Cardiac muscle cell (in vitro differentiated cells and primary cell): ENCODE measurements around the gene LDLR. TPM values are rescaled to one million over a fixed set of nuclear protein-coding genes. Genes with fewer than 3 reads are reported as not detected.

Source experiments
- DNase-seq, 2 donors: peaks; one replicate each; pipeline versions ENCODE4 v3.0.0 to v3.0.0-alpha.2; 2010 to 2017; ENCODE audit warnings: low read depth in 1 of 2, low spot score in 1 of 2
- H3K27ac ChIP-seq: fragments of 200-600 bp; sonication (generic); 2 replicates; pipeline ENCODE4 v1.5.1; 2016
- H3K27me3 ChIP-seq: fragments of 200-600 bp; sonication (generic); 2 replicates; pipeline ENCODE4 v1.6.0; 2016; ENCODE audit warnings: control low read depth
- H3K36me3 ChIP-seq: fragments of 200-600 bp; sonication (generic); 2 replicates; pipeline ENCODE4 v1.5.1; 2016; ENCODE audit warnings: control low read depth
- H3K4me1 ChIP-seq: fragments of 200-600 bp; sonication (generic); 2 replicates; pipeline ENCODE4 v1.8.1; 2017; ENCODE audit warnings: low read depth, mild to moderate bottlenecking, mixed run types
- H3K4me3 ChIP-seq: fragments of 200-600 bp; sonication (generic); 2 replicates; pipeline ENCODE4 v1.5.1; 2016; ENCODE audit warnings: mild to moderate bottlenecking
- H3K9me3 ChIP-seq: fragments of 200-600 bp; sonication (generic); 2 replicates; pipeline ENCODE4 v1.5.1; 2017; ENCODE audit warnings: low read depth, mild to moderate bottlenecking, control low read depth
- CTCF ChIP-seq: IDR thresholded peaks from 2 replicates; pipeline ENCODE4 v1.5.1; 2012; ENCODE audit warnings: low read depth, mild to moderate bottlenecking, low read length
- polyA plus RNA-seq: library from polyadenylated mRNA; unstranded; fragments of >200 nt; fragmentation: Nextera tagmentation; extraction: Ambion mirVana; gene quantifications from 2 replicates; pipeline ENCODE4 v1.2.1, GENCODE V29; 2016
- total RNA-seq: library from RNA; depleted of rRNA; stranded (reverse); fragments of >200 nt; gene quantifications from 2 replicates; pipeline ENCODE4 v1.2.3, GENCODE V29; 2016

LDLR gene
- total RNA-seq (98.6 and 120 TPM in 2 replicates), polyA plus RNA-seq (57.8 and 107 TPM in 2 replicates)

- DNase-seq: peak; percentile 94 to 96
- Histone ChIP-seq H3K4me3 (peak within 1 kb of the TSS; percentile 95), H3K27me3 (no peaks in the 10 kb centered on the region), H3K27ac (peak within 1 kb of the TSS; percentile 100), H3K4me1 (peaks cover 26% of the 10 kb centered on the region), H3K36me3 (peaks cover 4% of the 10 kb centered on the region), H3K9me3 (no peaks in the 10 kb centered on the region)
- TF ChIP-seq CTCF: no peak
Observed at GRCh38 chr19:11089254-11090013, at the start of gene LDLR. TSS of gene LDLR (plus strand) at chr19:11089463. CDS start at chr19:11089549, 86 bp downstream.

GRCh38 chr19:11041194-11041593 is 48.1 kb upstream of the LDLR start:
- H3K27me3 ChIP-seq: no peaks in the 10 kb centered on the region
- no peaks in the 10 kb centered on the region for H3K4me1 ChIP-seq
- DNase-seq: no peak
- peaks cover 40% of the 10 kb centered on the region for H3K36me3 ChIP-seq
- no peak overlapping the region for H3K4me3 ChIP-seq
- no peaks in the 10 kb centered on the region for H3K9me3 ChIP-seq
- H3K27ac ChIP-seq: no peak overlapping the region
- no peak for TF ChIP-seq CTCF

- Histone ChIP-seq H3K4me1 (no peaks in the 10 kb centered on the region), H3K4me3 (no peak overlapping the region), H3K9me3 (no peaks in the 10 kb centered on the region), H3K27ac (no peak overlapping the region), H3K36me3 (peaks cover 34% of the 10 kb centered on the region), H3K27me3 (no peaks in the 10 kb centered on the region)
- no peak for TF ChIP-seq CTCF
- DNase-seq: no peak
Observed at GRCh38 chr19:11041966-11042627, 47.2 kb upstream of the LDLR start.

GRCh38 chr19:11044431-11044830 is 44.8 kb upstream of the LDLR start:
- peaks cover 38% of the 10 kb centered on the region for H3K36me3 ChIP-seq
- no peak overlapping the region for H3K4me3 ChIP-seq
- DNase-seq: no peak
- no peaks in the 10 kb centered on the region for H3K27me3 ChIP-seq
- H3K9me3 ChIP-seq: no peaks in the 10 kb centered on the region
- no peaks in the 10 kb centered on the region for H3K4me1 ChIP-seq
- no peak for TF ChIP-seq CTCF
- H3K27ac ChIP-seq: no peak overlapping the region

GRCh38 chr19:11045536-11045935 is 43.7 kb upstream of the LDLR start:
- DNase-seq: no peak
- H3K4me3 ChIP-seq: no peak overlapping the region
- no peaks in the 10 kb centered on the region for H3K27me3 ChIP-seq
- H3K4me1 ChIP-seq: no peaks in the 10 kb centered on the region
- no peak overlapping the region for H3K27ac ChIP-seq
- H3K36me3 ChIP-seq: peaks cover 37% of the 10 kb centered on the region
- TF ChIP-seq CTCF: no peak
- H3K9me3 ChIP-seq: no peaks in the 10 kb centered on the region
